Measurements from ENCODE around the gene BLCAP.

Gene BLCAP

GRCh38 chr20:37501940-37502339, 25.7 kb downstream of the BLCAP start:
- Mint-ChIP-seq H3K4me1 (peaks cover 4% of the 10 kb centered on the region), H3K36me3 (ENCODE audit: low read depth) (peaks cover 7% of the 10 kb centered on the region), H3K27ac (no peak overlapping the region), H3K27me3 (ENCODE audit: low read depth) (no peaks in the 10 kb centered on the region), H3K4me3 (no peak overlapping the region), H3K9me3 (no peaks in the 10 kb centered on the region)
- TF ChIP-seq CTCF (IDR thresholded peaks at IDR 0.05; ENCODE audit: unreplicated experiment in 3 of 3) = no peak

- no peak for TF ChIP-seq CTCF (IDR thresholded peaks at IDR 0.05; ENCODE audit: unreplicated experiment in 3 of 3)
- H3K36me3 Mint-ChIP-seq (ENCODE audit: low read depth) = peaks cover 7% of the 10 kb centered on the region
Observed at GRCh38 chr20:37500311-37500710, 27.4 kb downstream of the BLCAP start.

GRCh38 chr20:37498066-37498665, 29.5 kb downstream of the BLCAP start:
- Mint-ChIP-seq H3K4me1 (no peaks in the 10 kb centered on the region), H3K27me3 (ENCODE audit: low read depth) (no peaks in the 10 kb centered on the region), H3K36me3 (ENCODE audit: low read depth) (peaks cover 13% of the 10 kb centered on the region), H3K27ac (no peak overlapping the region), H3K4me3 (no peak overlapping the region), H3K9me3 (no peaks in the 10 kb centered on the region)
- no peak for TF ChIP-seq CTCF (IDR thresholded peaks at IDR 0.05; ENCODE audit: unreplicated experiment in 3 of 3)

More at GRCh38 chr20:37500311-37500710, 27.4 kb downstream of the BLCAP start:
- Mint-ChIP-seq H3K4me3 (no peak overlapping the region), H3K9me3 (no peaks in the 10 kb centered on the region), H3K27me3 (ENCODE audit: low read depth) (no peaks in the 10 kb centered on the region), H3K27ac (no peak overlapping the region), H3K4me1 (peaks cover 4% of the 10 kb centered on the region)

GRCh38 chr20:37494796-37495195, 32.9 kb downstream of the BLCAP start:
- Mint-ChIP-seq H3K27me3 (ENCODE audit: low read depth) (no peaks in the 10 kb centered on the region), H3K9me3 (no peaks in the 10 kb centered on the region), H3K27ac (no peak overlapping the region), H3K36me3 (ENCODE audit: low read depth) (peaks cover 17% of the 10 kb centered on the region), H3K4me1 (no peaks in the 10 kb centered on the region), H3K4me3 (no peak overlapping the region)
- no peak for TF ChIP-seq CTCF (IDR thresholded peaks at IDR 0.05; ENCODE audit: unreplicated experiment in 3 of 3)

GRCh38 chr20:37494301-37494700, 33.4 kb downstream of the BLCAP start:
- Mint-ChIP-seq H3K4me3 (no peak overlapping the region), H3K4me1 (no peaks in the 10 kb centered on the region), H3K27ac (no peak overlapping the region), H3K27me3 (ENCODE audit: low read depth) (no peaks in the 10 kb centered on the region), H3K36me3 (ENCODE audit: low read depth) (peaks cover 17% of the 10 kb centered on the region), H3K9me3 (no peaks in the 10 kb centered on the region)
- TF ChIP-seq CTCF (IDR thresholded peaks at IDR 0.05; ENCODE audit: unreplicated experiment in 3 of 3) = no peak

GRCh38 chr20:37492945-37493344, 34.7 kb downstream of the BLCAP start:
- Mint-ChIP-seq H3K9me3 (no peaks in the 10 kb centered on the region), H3K27me3 (ENCODE audit: low read depth) (no peaks in the 10 kb centered on the region), H3K4me3 (no peak overlapping the region), H3K36me3 (ENCODE audit: low read depth) (peaks cover 10% of the 10 kb centered on the region), H3K4me1 (no peaks in the 10 kb centered on the region), H3K27ac (no peak overlapping the region)
- TF ChIP-seq CTCF (IDR thresholded peaks at IDR 0.05; ENCODE audit: unreplicated experiment in 3 of 3) = no peak

Measured in nephron (organoid).